WTC11 (cell line): ENCODE measurements around the gene PRELID2. TPM values are rescaled to one million over a fixed set of nuclear protein-coding genes. Genes with fewer than 3 reads are reported as not detected.

Experiments
- ATAC-seq: fragments of 200-7000 bp; cut with Tn5 transposase; 2 replicates; pipeline ENCODE4 v1.10.0; 2021; ENCODE audit warnings: mild to moderate bottlenecking, moderate library complexity
- CTCF ChIA-PET: fragments of 300-600 bp; sonication (Branson Sonifier 250); formaldehyde crosslinking; loops from one replicate; lab custom pipeline; 2021; ENCODE audit warnings: antibody characterized with exemption; lab: Charles Lee
- POLR2A ChIA-PET: fragments of 350-600 bp; sonication (Branson Sonifier 250); formaldehyde crosslinking; loops from one replicate; lab custom pipeline; 2021; ENCODE audit warnings: antibody characterized with exemption; lab: Charles Lee
- DNase-seq: peaks from one replicate; pipeline ENCODE4 v3.0.0; 2021; ENCODE audit warnings: low spot score
- H3K27ac Mint-ChIP-seq: 2 replicates; pipeline ENCODE4 v1.8.0; 2021; ENCODE audit warnings: mixed read lengths
- H3K27me3 Mint-ChIP-seq: 2 replicates; pipeline ENCODE4 v1.8.0; 2021; ENCODE audit warnings: low read depth, mild to moderate bottlenecking, moderate library complexity, mixed read lengths
- H3K36me3 Mint-ChIP-seq: 2 replicates; pipeline ENCODE4 v1.8.0; 2021; ENCODE audit warnings: mixed read lengths
- H3K4me1 Mint-ChIP-seq: 2 replicates; pipeline ENCODE4 v1.8.0; 2022; ENCODE audit warnings: mixed read lengths
- H3K4me3 Mint-ChIP-seq: 2 replicates; pipeline ENCODE4 v1.8.0; 2021; ENCODE audit warnings: mild to moderate bottlenecking, moderate library complexity, mixed read lengths
- H3K9me3 Mint-ChIP-seq: 2 replicates; pipeline ENCODE4 v1.8.0; 2021; ENCODE audit warnings: mixed read lengths
- FOXP4 ChIP-seq: sonication (generic); formaldehyde crosslinking; IDR thresholded peaks from 2 replicates; pipeline ENCODE4 v1.8.0; 2022; ENCODE audit warnings: mild to moderate bottlenecking, missing genetic modification reagents
- GTF2I ChIP-seq: fragments of 250-450 bp; sonication (Bioruptor Pico); conservative IDR thresholded peaks from 2 replicates; pipeline ENCODE4 v1.4.0; 2021; ENCODE audit warnings: mild to moderate bottlenecking
- IRF1 ChIP-seq: sonication (generic); formaldehyde crosslinking; IDR thresholded peaks from 2 replicates; pipeline ENCODE4 v1.8.0; 2023; ENCODE audit warnings: missing genetic modification reagents
- JAZF1 ChIP-seq: fragments of 250-450 bp; sonication (Bioruptor Pico); IDR thresholded peaks from 2 replicates; pipeline ENCODE4 v1.9.0; 2021; ENCODE audit warnings: moderate library complexity, mild to moderate bottlenecking, inconsistent platforms
- SMAD3 ChIP-seq: sonication (generic); formaldehyde crosslinking; IDR thresholded peaks from 2 replicates; pipeline ENCODE4 v1.8.0; 2022; ENCODE audit warnings: missing genetic modification reagents, mild to moderate bottlenecking, borderline replicate concordance
- ZBTB43 ChIP-seq: sonication (generic); formaldehyde crosslinking; IDR thresholded peaks from 2 replicates; pipeline ENCODE4 v1.8.1; 2023; ENCODE audit warnings: mild to moderate bottlenecking, missing genetic modification reagents
- ZNF532 ChIP-seq: fragments of 250-450 bp; sonication (Bioruptor Pico); IDR thresholded peaks from 2 replicates; pipeline ENCODE4 v1.9.0; 2021; ENCODE audit warnings: mild to moderate bottlenecking, borderline replicate concordance
- total RNA-seq: library from RNA; stranded (reverse); gene quantifications from 3 replicates; pipeline ENCODE4 v1.2.3, GENCODE V29; 2021
- TF ChIP-seq, protein P1 (sequence below): sonication (generic); formaldehyde crosslinking; IDR thresholded peaks from 2 replicates; pipeline ENCODE4 v1.8.0; 2022; ENCODE audit warnings: mild to moderate bottlenecking, missing genetic modification reagents
- TF ChIP-seq, protein P2 (sequence below): sonication (generic); formaldehyde crosslinking; IDR thresholded peaks from 2 replicates; pipeline ENCODE4 v1.8.1; 2022; ENCODE audit warnings: missing genetic modification reagents, borderline replicate concordance
- TF ChIP-seq, protein P3 (sequence below): sonication (generic); formaldehyde crosslinking; IDR thresholded peaks from 2 replicates; pipeline ENCODE4 v1.8.1; 2022; ENCODE audit warnings: low read depth, mild to moderate bottlenecking, moderate library complexity, missing genetic modification reagents, borderline replicate concordance

PRELID2 gene
- total RNA-seq, 1 experiment from 2014 or later: 10.0 TPM

- TF ChIP-seq ZNF532 (CRISPR knock-in tag): no peak
- no peak for TF ChIP-seq IRF1
Observed at GRCh38 chr5:145718956-145719355, 116.2 kb downstream of the PRELID2 start (continued).

DNA sequence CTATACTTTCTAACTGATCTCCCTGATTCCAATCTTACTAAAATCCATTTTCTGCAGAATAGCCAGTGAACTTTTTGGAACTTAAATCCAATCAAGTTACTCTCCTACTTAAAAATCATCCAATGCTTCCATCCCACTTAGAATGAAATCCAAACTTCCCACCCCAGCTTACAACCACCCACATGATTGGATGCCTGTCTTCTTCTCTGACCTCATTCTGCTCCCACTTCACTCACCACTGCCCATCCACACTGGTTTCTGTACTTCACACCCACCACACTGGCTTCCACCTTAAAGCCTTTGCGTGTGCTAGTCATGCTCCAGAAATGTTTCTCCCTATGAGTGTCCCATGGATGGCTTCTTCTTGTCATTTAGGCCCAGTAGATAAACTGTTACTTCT is 119.7 kb downstream of the PRELID2 start:
- H3K27ac Mint-ChIP-seq: no peak overlapping the region
- H3K4me3 Mint-ChIP-seq: no peak overlapping the region
- DNase-seq: no peak
- H3K27me3 Mint-ChIP-seq: no peaks in the 10 kb centered on the region
- POLR2A ChIA-PET: no interaction called here
- TF ChIP-seq IRF1 (no peak), SMAD3 (CRISPR knock-in tag) (no peak), ZBTB43 (CRISPR knock-in tag) (no peak), GTF2I (CRISPR knock-in tag) (no peak), FOXP4 (CRISPR knock-in tag) (no peak), JAZF1 (CRISPR knock-in tag) (no peak)
- TF ChIP-seq, protein P1, sequence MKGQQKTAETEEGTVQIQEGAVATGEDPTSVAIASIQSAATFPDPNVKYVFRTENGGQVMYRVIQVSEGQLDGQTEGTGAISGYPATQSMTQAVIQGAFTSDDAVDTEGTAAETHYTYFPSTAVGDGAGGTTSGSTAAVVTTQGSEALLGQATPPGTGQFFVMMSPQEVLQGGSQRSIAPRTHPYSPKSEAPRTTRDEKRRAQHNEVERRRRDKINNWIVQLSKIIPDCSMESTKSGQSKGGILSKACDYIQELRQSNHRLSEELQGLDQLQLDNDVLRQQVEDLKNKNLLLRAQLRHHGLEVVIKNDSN (CRISPR knock-in tag): no peak
- TF ChIP-seq, protein P2, sequence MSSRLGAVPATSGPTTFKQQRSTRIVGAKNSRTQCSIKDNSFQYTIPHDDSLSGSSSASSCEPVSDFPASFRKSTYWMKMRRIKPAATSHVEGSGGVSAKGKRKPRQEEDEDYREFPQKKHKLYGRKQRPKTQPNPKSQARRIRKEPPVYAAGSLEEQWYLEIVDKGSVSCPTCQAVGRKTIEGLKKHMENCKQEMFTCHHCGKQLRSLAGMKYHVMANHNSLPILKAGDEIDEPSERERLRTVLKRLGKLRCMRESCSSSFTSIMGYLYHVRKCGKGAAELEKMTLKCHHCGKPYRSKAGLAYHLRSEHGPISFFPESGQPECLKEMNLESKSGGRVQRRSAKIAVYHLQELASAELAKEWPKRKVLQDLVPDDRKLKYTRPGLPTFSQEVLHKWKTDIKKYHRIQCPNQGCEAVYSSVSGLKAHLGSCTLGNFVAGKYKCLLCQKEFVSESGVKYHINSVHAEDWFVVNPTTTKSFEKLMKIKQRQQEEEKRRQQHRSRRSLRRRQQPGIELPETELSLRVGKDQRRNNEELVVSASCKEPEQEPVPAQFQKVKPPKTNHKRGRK (CRISPR knock-in tag): no peak
- TF ChIP-seq, protein P3, sequence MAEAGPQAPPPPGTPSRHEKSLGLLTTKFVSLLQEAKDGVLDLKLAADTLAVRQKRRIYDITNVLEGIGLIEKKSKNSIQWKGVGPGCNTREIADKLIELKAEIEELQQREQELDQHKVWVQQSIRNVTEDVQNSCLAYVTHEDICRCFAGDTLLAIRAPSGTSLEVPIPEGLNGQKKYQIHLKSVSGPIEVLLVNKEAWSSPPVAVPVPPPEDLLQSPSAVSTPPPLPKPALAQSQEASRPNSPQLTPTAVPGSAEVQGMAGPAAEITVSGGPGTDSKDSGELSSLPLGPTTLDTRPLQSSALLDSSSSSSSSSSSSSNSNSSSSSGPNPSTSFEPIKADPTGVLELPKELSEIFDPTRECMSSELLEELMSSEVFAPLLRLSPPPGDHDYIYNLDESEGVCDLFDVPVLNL (CRISPR knock-in tag): no peak
- TF ChIP-seq, all 79 proteins: peak for 0
- Mint-ChIP-seq H3K9me3 (no peaks in the 10 kb centered on the region), H3K4me1 (no peaks in the 10 kb centered on the region), H3K36me3 (no peaks in the 10 kb centered on the region)
- no peak for ATAC-seq
- CTCF ChIA-PET: no interaction called here
